Right kidney (tissue), 1 donor: Measurements from ENCODE around the gene LAMA3.

Experiments used
- DNase-seq: peaks from one replicate; pipeline ENCODE4 v3.0.0-alpha.2; 2016

The LAMA3 gene

GRCh38 chr18:23943903-23944624 is 254.8 kb downstream of the LAMA3 start:
- no peak for DNase-seq

- no peak for DNase-seq
These were observed 256.3 kb downstream of the LAMA3 start for GRCh38 chr18:23945416-23946079.

GRCh38 chr18:23949863-23950262 is 260.6 kb downstream of the LAMA3 start:
- no peak for DNase-seq

GRCh38 chr18:23950644-23951043 is 261.4 kb downstream of the LAMA3 start:
- no peak for DNase-seq

- DNase-seq: no peak
These were observed 262.0 kb downstream of the LAMA3 start for GRCh38 chr18:23951206-23951605.

GRCh38 chr18:23953984-23954383 is 264.7 kb downstream of the LAMA3 start:
- DNase-seq: no peak

- DNase-seq: no peak
These were observed 267.2 kb downstream of the LAMA3 start for GRCh38 chr18:23956483-23956882.

- no peak for DNase-seq
These were observed 268.8 kb downstream of the LAMA3 start for GRCh38 chr18:23958036-23958435.

GRCh38 chr18:23963443-23964165 is 274.4 kb downstream of the LAMA3 start:
- DNase-seq: no peak

GRCh38 chr18:23964282-23965238 is 275.3 kb downstream of the LAMA3 start:
- DNase-seq: no peak

- no peak for DNase-seq
These were observed 277.7 kb downstream of the LAMA3 start for GRCh38 chr18:23966909-23967308.

GRCh38 chr18:23967321-23968089 is 278.3 kb downstream of the LAMA3 start:
- no peak for DNase-seq

GRCh38 chr18:23968638-23969604 is 279.7 kb downstream of the LAMA3 start:
- DNase-seq: no peak

GRCh38 chr18:23969664-23970063 is 280.4 kb downstream of the LAMA3 start:
- no peak for DNase-seq

- DNase-seq: no peak
These were observed 281.2 kb downstream of the LAMA3 start for GRCh38 chr18:23970161-23971096.

GRCh38 chr18:23971097-23971440 is 281.8 kb downstream of the LAMA3 start:
- DNase-seq: no peak

- no peak for DNase-seq
These were observed 282.5 kb downstream of the LAMA3 start for GRCh38 chr18:23971666-23972230.

GRCh38 chr18:23972453-23972852 is 283.2 kb downstream of the LAMA3 start:
- DNase-seq: no peak

GRCh38 chr18:23977103-23977502 is 287.9 kb downstream of the LAMA3 start:
- DNase-seq: no peak
